NCI-H1105 (cell line): ENCODE measurements around the gene SLC44A4.

Source experiments
- DNase-seq: peaks from one replicate; lab custom pipeline; 2025; lab: John Stamatoyannopoulos, UW

SLC44A4 gene

DNA sequence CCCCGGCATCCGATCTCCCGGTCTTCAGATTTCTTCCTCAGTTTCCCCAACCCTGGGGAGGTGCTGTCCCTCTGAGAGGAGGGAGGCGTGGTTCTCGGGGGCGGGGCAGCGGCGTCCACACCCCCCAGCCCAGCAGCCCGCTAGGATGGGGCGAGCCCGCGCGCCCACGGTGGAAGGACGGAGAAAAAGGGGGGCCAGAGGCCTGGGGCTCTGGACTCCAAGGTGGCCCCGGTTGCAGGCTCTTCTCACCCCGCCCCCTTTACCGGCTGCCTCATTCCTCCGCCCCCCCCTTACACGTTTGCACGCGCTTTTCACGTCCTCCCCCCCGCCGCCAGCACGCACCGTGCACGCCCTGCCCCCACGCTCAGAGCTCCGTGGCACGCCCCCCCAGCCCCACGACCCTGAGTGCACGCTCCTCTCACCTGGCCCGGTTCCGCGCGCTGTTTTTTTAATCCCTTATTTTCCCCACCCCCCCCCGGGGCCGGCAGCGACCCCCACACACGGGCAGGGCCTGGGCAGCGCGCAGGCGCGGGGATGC lies 22.7 kb upstream of the SLC44A4 start:
- DNase-seq: peak; percentile 42

DNA sequence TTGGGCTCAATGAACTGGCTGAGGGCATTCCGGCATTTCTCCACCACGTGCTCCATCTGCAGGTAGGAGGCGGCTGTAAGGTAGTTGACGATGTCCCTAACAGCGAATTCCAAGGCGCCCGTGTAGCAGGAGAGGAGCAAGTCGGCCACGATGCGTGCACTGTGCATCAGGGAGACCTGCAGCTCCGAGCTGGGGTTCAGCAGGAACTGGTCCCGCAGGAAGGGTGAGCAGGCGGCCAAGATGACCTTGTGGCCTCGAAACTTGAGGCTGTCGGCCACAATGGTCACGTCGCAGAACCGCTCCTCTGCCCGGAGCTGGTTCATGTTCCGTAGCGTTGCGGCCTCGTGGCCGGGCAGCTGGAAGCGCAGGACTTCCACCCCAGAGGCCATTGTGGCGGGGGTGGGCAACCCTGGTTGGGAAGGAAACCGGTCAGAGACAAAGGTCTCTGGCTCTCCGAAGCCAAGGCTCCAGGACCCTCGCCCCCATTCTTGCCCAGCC lies 22.2 kb upstream of the SLC44A4 start:
- DNase-seq: no peak

DNA sequence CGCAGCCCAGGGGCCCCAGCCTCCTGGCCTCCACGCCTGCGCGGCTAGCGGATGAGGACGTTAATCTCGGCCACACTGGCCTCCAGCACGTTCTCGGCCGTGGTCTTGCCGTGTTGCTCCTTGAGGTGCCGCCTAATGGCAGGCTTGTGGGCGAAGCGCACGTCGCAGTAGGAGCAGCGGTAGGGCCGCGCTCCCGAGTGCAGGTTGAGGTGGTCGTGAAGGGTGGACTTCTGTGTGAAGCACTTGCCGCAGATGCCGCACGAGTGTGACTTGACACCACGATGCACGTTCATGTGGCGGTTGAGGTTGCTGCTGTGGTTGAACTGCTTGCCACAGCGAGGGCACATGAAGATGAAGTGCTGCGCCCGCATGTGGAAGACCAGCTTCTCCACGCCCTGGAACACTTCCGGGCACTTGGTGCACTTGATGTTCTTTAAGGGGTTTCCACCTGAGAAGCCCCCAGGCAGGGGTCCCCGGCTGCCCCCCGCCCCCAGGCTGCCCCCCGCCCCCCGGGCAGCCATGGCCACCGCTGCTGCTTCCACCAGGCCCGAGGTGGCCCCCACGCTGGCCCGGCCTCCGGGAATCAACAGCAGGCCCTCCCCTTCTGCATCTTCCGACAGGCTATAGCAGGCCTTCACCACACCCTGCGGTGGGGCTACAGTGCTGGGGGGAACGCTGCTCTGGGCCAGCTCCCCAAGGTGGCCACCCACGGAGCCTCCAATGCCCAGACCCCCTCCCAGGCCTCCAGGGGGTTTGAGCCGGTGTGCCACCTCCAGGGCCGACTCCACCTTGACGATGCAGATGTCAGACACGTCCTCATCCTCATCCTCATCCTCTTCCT lies 21.3 kb upstream of the SLC44A4 start:
- no peak for DNase-seq

DNA sequence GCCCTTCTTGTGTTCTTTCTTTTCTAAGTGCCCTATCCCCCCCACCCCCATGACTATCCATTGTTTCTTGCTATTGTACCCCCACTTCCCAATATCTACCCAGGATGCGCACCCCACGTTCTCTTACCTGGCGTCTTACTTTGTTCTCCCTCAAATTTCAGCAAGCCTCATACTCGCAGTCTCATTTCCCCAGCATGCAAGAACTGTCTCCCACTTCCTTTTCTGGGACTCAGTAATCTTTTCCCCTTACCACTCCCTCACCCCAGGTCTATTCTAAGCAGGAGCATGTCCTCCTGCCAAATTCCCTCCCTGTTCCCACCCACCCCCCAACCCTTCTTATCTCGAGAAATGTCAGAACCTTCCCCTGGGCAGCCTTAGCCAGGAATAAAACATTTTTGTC lies 20.4 kb upstream of the SLC44A4 start:
- DNase-seq: no peak

DNA sequence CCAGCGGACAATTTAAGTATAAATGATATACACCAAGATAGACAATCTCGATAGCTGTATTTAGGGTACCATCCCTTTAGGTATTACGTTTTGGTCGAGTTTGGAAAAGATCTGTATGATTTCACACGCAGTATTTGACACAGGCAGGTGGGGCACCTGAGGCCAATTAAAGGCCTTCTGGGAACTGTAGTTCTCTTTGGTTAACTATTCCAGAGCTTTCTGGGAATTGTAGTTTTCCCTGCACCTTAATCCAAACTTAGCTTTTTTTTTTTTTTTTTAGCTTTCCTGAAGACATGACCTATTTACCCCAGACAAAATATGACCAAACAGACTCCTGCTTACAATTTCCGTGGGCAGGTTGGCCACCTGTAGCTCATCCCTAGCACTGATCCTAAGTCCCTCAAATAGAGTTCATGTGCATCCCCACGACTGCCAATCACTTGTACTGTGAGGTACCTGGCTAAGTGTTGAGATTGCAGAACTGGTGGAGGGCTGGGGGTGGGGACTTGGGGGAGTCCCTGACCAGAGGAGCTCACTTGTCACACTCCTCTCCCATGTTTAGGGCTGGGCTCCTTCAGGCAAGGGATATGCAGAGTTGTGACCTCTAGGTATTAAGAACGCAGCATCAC lies 19.7 kb upstream of the SLC44A4 start:
- DNase-seq: peak; percentile 48

DNA sequence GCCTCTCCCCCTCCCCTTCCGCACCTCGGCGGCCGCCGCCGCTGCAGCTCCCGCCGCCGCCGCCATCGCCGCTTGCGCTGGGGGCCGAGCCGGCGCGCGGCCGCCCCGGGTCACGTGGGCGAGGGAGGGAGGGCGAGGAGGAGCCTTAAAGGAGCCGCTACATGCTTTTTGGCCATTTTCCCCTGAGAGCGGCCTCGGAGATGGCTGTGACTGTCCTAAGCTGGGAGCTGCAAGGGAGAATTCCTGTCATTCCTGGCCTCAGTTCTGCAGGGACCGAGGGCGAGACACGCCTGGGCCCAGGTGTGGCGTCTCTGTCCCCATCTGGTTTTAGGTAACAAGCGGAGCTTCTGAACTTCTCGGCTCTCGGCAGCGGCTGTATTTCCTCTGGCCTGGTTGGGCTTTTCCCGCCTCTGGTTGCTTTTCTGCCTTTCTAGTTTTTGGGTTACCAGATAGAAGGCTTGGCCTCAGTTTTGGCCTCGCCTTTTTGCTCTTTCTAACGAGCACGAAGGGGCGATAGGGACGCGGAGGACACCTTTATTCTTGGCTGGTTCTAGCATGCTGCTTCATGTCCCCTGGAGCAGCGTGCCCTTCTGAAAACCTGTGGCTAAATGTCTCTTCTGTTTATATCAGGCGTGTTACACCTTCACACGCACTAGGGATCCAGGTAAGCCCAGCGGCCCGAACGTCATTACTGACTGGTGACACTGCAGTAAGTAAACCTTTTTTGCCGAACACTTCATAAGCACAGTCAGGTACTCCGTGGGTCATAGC lies 19.0 kb upstream of the SLC44A4 start, which contains the start of gene EHMT2:
EHMT2 (minus strand) TSS at position 87 of the 771 bp plus-strand sequence; CDS start at position 66, 21 bp downstream.
- peak; percentile 87 for DNase-seq

DNA sequence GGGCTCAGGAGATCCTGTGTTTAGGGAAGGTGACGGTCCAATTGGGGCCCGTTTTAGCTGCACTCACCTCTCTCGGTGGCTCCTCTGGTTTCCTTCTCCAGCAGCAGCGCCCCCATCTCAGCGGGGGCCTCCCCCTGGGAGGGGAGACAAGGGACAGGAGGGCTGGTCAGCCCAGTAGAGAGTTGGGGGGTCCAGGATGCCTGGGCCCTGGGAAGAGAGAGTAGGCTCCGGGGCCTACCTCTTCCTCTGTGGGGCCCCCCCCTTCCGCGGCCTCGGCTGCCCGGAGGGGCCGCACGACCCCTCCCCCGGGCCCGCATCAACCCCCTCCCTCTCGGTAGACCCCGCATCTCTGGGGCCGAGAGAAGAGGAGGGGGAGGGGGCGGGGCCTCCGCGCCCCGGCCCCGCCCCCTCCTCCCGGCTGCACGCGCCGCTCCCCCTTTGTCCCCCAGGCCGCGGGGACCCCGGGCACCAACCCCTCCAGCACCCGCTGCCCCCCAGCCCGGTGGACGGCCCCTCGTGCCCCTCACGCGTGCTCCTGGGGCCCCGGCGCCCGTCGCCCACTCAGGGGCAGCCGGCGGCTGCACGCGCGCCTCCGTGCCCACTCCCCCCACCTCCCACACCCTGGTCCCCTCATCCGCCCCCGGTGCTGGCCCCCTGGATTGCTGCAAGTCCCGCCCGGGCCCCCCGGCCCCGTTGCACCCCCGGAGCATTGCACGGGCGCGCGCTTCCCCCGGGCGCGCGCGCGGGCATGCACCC lies 18.2 kb upstream of the SLC44A4 start:
- no peak for DNase-seq

DNA sequence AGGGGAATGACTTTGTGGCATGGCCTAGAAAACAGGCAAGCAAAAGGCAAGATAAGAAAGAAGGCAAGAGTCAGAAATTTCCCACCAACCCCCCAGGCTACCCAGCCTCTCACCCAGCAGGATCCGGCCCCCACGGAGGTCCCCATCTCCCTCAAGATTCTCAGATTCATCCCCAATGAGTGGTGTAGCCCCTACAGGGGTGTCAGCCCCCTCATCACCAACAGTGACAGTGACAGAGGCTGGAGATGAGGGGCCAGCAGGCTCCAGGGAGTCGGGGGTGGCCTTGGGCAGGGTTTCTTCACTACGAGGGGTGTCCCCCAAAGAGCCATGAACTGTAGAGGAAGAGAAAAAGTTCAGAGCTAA lies 17.7 kb upstream of the SLC44A4 start:
- no peak for DNase-seq

DNA sequence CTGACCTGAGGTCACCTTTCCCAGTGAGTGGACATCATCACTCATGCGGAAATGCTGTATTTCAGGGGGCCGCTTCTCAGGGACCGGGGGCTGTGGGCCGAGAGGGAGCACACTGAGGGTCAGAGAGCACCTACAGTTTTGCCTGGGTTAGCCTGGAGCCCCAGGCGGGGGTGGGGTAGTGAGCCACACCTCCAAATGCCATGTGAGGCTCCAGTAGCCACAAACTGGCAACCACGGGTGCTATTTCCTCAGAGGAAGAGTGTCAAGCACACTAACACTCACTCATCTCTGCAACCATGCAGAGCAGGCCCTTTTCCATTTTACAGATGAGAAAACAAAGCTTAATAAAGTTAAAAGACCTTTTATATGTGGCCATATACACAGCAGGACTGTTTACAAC lies 14.0 kb upstream of the SLC44A4 start:
- no peak for DNase-seq

DNA sequence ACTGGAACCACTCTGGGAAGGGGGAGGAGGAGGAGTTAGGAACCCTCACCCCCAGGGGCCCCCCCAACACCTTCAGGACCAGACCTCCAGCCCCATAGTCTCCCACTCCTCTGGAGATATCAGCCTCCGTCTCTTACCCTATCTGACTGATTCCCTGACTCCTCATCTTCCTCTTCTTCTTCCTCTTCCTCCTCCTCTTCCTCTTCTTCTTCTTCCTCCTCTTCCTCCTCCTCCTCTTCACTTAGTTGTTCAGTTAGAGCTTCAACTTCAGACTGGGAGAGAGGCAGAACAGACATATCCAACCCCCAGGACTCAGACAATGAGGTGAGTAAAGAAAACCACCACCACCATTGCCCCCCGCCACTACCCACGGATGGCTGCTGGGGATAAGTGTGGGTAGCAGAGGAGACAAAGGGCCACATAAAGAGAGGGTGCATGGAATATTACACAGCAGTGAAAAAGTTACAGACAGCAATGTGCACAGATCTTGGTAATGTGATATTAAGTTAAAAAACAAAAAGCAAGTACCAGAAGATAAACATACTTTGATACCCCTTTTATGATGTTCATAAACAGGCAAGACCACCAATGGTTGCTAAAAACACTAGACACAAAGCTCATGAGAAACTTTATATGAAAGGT lies 10.7 kb upstream of the SLC44A4 start:
- DNase-seq: no peak

DNA sequence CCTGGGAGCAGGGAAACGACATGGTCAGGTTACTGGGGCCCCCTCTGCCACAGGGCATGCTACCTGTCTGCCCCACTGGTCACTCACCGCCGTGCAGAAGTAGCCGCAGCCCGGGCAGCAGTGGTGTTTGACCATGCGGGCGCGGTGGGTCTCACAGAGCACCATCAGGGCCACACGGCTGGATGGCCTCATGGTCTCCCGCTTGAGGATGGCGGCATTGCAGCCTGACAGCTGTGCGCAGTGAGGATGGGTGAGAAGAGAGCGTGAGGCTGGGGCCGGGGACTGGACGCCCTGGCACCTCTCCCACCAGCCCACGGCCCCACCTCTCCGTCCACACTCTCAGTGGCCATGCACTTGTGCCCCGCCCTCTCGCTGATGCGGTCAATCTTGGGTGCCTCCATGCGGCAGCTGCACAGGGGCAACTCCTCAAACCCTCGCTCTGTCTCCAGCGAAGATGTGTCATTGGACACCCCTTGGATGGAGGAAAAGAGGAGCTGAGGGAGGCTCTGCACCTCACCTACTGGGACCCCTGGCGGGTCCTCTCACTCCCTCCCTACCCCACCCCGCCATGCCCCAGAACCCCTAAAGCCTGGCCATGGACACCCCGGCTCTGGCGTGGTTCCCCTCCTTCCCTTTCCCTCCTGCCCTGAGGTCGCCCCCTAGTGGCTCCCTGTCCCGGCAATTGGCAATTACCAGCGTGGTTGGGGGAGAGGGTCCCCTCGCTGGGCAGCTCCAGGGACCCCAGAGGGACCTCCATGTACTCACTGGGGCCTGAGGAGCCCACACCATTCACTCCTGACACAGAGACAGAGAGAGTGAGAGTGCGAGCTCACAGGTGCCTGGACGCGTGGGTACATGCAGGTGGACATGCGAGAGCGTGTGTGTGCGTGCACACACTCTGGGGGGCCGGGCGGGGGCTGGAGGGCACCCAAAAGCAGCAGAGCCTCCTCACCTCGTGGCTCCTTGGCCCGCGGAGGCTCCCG lies 9.8 kb upstream of the SLC44A4 start:
- no peak for DNase-seq

DNA sequence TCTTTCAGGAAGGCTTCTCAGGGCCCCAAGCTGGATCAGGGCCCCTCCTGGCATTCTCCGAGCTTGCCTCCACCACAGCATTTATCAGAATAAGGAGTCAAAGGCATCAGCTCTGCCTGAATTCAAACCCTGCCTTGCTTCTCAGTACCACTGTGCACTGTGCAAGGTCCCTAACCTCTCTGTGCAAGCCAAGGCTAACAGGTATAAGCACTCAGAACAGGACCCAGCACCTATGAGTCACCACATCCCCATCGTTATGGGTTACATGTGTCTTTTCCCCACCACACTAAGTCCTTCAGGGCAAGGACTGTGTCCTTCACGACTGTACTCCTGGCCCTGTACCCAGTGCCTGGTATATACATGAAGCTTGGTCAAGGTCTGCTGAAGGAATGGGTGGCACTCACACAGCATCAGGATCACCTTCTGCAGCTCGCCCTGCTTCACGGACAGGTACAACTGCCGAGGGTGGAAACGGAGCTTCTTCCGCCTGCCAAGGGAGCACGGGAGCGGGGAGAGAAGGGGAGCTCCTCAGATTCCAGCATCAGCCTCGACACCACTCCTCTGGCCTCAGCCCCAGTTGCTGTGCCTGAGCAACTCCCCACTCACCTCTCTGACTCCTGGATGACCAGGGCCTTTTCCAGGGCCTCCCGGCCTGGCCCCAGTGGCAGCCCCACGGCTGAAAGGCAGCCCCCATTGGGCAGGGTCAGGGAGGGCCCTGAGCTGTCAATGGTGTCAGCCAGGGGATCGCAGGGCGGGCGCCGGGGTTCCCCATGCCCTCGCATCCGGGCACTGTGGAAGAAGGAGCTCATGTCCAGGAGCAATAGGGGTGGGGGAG lies 8.6 kb upstream of the SLC44A4 start:
- no peak for DNase-seq

DNA sequence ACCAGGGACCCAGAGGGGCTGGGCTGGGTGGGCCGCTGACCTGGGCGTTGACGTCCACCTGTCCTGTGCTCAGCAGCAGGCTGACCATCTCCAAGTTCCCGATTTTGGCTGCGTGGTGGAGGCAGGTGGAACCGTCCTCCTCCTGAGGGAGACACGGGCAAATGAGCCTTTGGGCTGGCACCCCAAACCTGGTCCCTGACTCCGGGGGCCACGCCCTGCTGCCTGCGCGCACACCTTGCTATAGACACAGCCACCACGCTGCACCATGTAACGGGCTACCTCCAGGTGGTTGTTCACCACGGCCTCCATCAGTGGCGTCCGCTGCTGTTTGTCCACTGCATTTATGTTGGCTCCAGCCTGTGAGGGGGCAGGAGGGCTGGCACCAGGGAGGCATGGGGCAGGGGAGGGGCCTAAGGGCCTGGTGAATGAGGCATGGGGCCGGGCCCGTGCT lies 7.8 kb upstream of the SLC44A4 start:
- DNase-seq: no peak

DNA sequence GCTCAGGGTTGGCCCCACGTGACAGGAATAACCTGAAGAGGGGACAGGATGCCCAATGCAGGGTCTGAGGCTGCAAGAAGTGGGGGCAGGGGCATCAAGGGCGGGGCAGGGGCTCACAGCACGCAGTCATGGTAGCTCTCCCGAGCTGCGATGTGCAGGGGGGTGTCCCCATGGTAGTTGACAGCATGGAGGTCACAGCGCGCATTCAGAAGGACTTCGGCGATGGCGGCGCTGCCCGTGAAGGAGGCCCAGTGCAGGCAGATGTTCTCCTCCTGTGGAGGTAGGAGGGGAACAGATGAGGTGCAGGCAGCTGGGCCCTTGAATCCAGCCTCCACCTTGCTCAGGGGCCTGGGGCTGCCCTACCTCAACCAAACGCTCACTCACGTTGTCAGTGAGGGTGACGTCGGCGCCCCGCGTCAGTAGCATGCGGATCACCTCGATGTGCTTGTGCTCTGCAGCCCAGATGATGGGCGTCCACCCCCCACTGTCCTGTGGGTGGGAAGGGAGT lies 5.8 kb upstream of the SLC44A4 start:
- no peak for DNase-seq

DNA sequence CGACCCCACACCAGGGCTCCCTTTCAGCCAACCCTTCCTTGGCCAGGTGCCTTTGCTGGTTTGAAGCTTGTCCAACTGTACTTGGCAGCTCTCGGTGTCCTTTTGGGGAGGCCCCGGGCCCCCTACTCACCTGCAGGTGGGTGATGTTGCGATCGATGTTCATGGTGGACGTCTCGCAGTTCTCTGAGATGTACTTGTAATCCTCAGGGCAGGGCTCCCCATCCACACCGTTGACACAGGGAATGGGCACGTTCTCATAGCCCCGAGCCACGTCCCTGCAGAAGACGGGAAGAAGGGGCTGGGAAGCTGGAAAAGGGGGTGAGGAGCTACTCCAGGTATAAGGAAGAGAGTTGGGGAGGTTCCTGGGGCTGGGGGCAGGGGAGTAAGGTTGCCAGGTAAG lies 4.9 kb upstream of the SLC44A4 start:
- no peak for DNase-seq

DNA sequence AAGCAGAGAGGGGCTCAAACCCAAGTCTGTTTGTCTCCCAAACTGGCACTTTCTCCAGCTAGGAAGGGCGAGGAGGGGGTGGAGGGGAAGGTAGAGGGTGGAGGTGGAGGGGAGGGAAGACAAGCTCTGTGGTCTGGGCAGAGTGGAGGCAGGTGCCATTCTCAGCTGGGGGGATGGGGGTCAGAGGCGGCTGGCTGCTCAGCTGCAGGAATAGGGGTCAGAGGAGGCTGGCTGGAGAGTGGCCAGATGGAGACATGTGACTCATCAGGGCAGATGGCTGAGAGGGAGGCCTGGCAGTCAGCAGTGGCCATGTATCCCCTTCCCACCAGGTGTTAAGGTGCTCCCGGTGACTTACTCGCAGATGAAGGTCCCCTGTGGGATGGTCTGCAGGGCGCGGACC lies 3.5 kb upstream of the SLC44A4 start:
- no peak for DNase-seq

DNA sequence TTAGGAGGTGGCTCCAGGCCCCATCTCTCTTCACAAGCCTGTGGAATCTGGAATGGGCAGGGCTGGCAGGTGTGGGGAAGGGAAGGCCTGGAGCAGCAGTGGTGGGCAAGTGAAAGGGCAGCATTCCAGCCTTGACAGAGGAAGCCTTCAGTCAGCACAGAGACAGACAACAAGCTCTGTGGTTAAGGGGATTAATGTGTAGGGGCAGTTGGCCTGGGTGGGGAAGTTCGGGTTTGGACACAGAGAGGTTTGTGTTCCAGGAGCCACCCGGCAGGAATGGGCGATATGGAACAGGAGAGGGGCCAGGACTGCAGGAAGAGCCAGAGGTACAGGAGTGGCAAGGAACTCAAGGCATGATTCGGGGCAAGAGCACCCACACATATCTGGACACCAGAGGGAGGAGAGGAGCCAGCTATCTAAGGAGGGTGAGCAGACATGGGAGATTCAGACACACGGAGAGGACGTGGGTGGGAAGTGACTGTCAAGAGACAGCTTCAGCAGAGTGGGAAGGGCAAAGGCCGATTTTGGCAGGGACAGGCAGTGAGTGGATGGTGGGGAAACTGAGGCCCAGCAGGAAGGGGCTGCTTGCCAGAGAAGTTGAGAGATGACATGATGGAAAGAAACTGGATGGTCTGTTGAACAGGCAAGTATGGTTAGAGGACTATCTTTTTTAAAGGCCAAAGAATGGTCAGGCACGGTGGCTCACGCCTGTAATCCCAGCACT lies 2.5 kb upstream of the SLC44A4 start:
- DNase-seq: no peak

DNA sequence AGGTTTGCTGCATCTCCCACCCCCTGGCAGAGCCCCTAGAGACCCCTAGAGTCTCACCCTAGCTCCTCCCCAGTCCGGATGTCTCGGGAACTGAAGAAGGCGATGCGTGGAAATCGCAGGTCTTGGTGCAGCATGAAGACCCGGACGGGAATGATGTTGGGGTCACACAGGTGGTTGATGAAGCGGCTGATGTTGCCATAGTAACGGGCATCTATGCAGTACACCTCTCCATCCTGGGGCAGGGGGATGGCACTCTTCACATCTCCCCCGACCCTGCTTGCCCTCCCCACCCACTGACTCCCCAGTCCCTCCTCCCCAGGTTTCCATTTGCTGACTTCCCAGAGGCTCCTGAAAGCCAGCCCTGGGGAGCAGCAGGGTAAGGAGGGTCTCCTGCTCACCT lies 1.8 kb upstream of the SLC44A4 start:
- no peak for DNase-seq
